K562 (cell line): ENCODE data around the gene CD6. TPM values are rescaled to one million over a fixed set of nuclear protein-coding genes. Genes with fewer than 3 reads are reported as not detected.

Experiments
- ATAC-seq: fragments of 200-7000 bp; cut with Tn5 transposase; 3 replicates; pipeline ENCODE4 v1.9.1; 2020; ENCODE audit warnings: moderate library complexity
- BruUV-seq: library from RNA; stranded (reverse); fragments of 400-500 nt; replicated peaks from 2 replicates; lab custom pipeline; 2021; lab: Mats Ljungman, UMichigan
- CTCF ChIA-PET: fragments of 300-600 bp; formaldehyde crosslinking; extraction: SDS; loops from one replicate; lab custom pipeline; 2021; ENCODE audit warnings: low intra/inter-chr PET ratio; lab: Yijun Ruan, JAX
- POLR2A ChIA-PET: fragments of 300-600, 350-650 bp; sonication (Branson Sonifier 250); formaldehyde crosslinking; extraction: SDS; loops from one replicate; lab custom pipeline; 2021; ENCODE audit warnings: antibody characterized with exemption, inconsistent platforms; lab: Yijun Ruan, JAX
- DNase-seq, 4 experiments: peaks; one replicate each; pipeline versions ENCODE4 v3.0.0 to v3.0.0-alpha.2; 2011 to 2018; ENCODE audit warnings: low spot score in 3 of 4, mixed read lengths in 3 of 4; ENCODE audit errors: extremely low read depth in 1 of 4
- FAIRE-seq: peaks from 2 replicates; lab custom pipeline; 2011; peaks lifted over from hg19 to GRCh38; lab: Jason Lieb, UNC
- H2AFZ ChIP-seq: 2 replicates; pipeline ENCODE4 v1.6.0; 2011; ENCODE audit warnings: low read depth, low read length, control low read depth, inconsistent platforms
- H3K27ac ChIP-seq: fragments of 200-600 bp; 3 replicates; pipeline ENCODE4 v1.8.0; 2011; ENCODE audit warnings: low read depth, mild to moderate bottlenecking, control low read depth, inconsistent platforms, low read length, moderate library complexity, mixed read lengths; ENCODE audit errors: extremely low read depth
- H3K27me3 ChIP-seq, 2 experiments: fragments of 300-600 bp in 1 of 2; 2 replicates in 1 of 2; 3 replicates in 1 of 2; pipeline versions ENCODE4 v1.6.0 to v1.8.0; 2011; ENCODE audit warnings: inconsistent platforms in 2 of 2, low read length in 2 of 2, mild to moderate bottlenecking in 1 of 2, mixed read lengths in 1 of 2, moderate library complexity in 1 of 2; ENCODE audit not compliant: control insufficient read depth in 2 of 2, insufficient read depth in 2 of 2
- H3K36me3 ChIP-seq: fragments of 300-600 bp; 3 replicates; pipeline ENCODE4 v1.8.0; 2011; ENCODE audit warnings: mild to moderate bottlenecking, low read length, inconsistent platforms; ENCODE audit not compliant: control insufficient read depth, insufficient read depth
- H3K4me1 ChIP-seq, 2 experiments: fragments of 200-600 bp in 1 of 2; replicated peaks in 1 of 2; 2 replicates in 1 of 2; 3 replicates in 1 of 2; pipeline versions ENCODE4 v1.5.1 to v1.8.0; 2011; ENCODE audit warnings: inconsistent platforms in 2 of 2, low read length in 2 of 2, mild to moderate bottlenecking in 1 of 2, mixed read lengths in 1 of 2, moderate library complexity in 1 of 2; ENCODE audit not compliant: control insufficient read depth in 2 of 2, insufficient read depth in 2 of 2
- H3K4me2 ChIP-seq: 2 replicates; pipeline ENCODE4 v1.6.1; 2011; ENCODE audit warnings: low read length, control low read depth, inconsistent platforms, mixed read lengths; ENCODE audit not compliant: insufficient read depth
- H3K4me3 ChIP-seq: fragments of 200-600 bp; sonication (generic), shearing (Covaris generic); 2 replicates; pipeline ENCODE4 v1.5.1; 2016; ENCODE audit warnings: control low read depth, inconsistent platforms
- H3K79me2 ChIP-seq: fragments of 200-600 bp; 3 replicates; pipeline ENCODE4 v1.8.0; 2011; ENCODE audit warnings: low read length, inconsistent platforms; ENCODE audit not compliant: control insufficient read depth, insufficient read depth
- H3K9ac ChIP-seq, 2 experiments: 2 replicates each; pipeline versions ENCODE4 v1.6.0 to v1.6.1; 2011; ENCODE audit warnings: low read depth in 2 of 2, low read length in 2 of 2, control low read depth in 1 of 2, inconsistent platforms in 1 of 2, mild to moderate bottlenecking in 1 of 2, mixed read lengths in 1 of 2; ENCODE audit not compliant: insufficient read depth in 1 of 2
- H3K9me1 ChIP-seq: one replicate; pipeline ENCODE4 v1.6.0; 2011; ENCODE audit warnings: inconsistent platforms, mild to moderate bottlenecking, low read length, moderate library complexity; ENCODE audit not compliant: control insufficient read depth, insufficient read depth
- H3K9me3 ChIP-seq: replicated peaks from 2 replicates; pipeline ENCODE4 v1.5.1; 2011; ENCODE audit warnings: low read depth, low read length, inconsistent platforms; ENCODE audit not compliant: control insufficient read depth, insufficient read depth
- H4K20me1 ChIP-seq: replicated peaks from 2 replicates; pipeline ENCODE4 v1.6.1; 2011; ENCODE audit warnings: low read length, inconsistent platforms, mixed read lengths; ENCODE audit not compliant: control insufficient read depth, insufficient read depth
- BRD4 ChIP-seq: fragments of 200-600 bp; sonication (generic); IDR thresholded peaks from 2 replicates; pipeline ENCODE4 v1.6.1; 2017; ENCODE audit warnings: inconsistent platforms
- EHMT2 ChIP-seq: fragments of 450-650 bp; IDR thresholded peaks from 2 replicates; pipeline ENCODE4 v1.6.1; 2018; ENCODE audit warnings: antibody characterized with exemption
- FOS ChIP-seq: IDR thresholded peaks from 3 replicates; pipeline ENCODE4 v1.6.1; 2011; ENCODE audit not compliant: insufficient read length; ENCODE audit errors: extremely low read depth
- HMG20A ChIP-seq: fragments of 450-650 bp; formaldehyde crosslinking; conservative IDR thresholded peaks from 2 replicates; pipeline ENCODE4 v1.4.0; 2020; ENCODE audit warnings: mild to moderate bottlenecking, mixed read lengths
- KAT2B ChIP-seq: IDR thresholded peaks from one replicate; pipeline ENCODE4 v1.6.1; 2012; ENCODE audit warnings: low read depth, mild to moderate bottlenecking, control low read depth, inconsistent platforms, low read length, moderate library complexity
- PATZ1 ChIP-seq: fragments of 250-450 bp; sonication (Bioruptor Pico); IDR thresholded peaks from 2 replicates; pipeline ENCODE4 v1.5.0; 2020; ENCODE audit warnings: mild to moderate bottlenecking, borderline replicate concordance
- PML ChIP-seq: IDR thresholded peaks from 2 replicates; pipeline ENCODE4 v1.6.1; 2012; ENCODE audit warnings: low read length, inconsistent platforms
- POLR2H ChIP-seq: IDR thresholded peaks from 2 replicates; pipeline ENCODE4 v1.6.1; 2016; ENCODE audit warnings: missing genetic modification characterization, low read depth, mild to moderate bottlenecking, control low read depth, missing compliant biosample characterization, moderate library complexity
- SRSF3 ChIP-seq: fragments of 200-400 bp; formaldehyde crosslinking; IDR thresholded peaks from 2 replicates; pipeline ENCODE4 v1.6.1; 2016; ENCODE audit warnings: mild to moderate bottlenecking, low read length, moderate library complexity; ENCODE audit not compliant: insufficient read depth
- STAG1 ChIP-seq: sonication (generic); formaldehyde crosslinking; IDR thresholded peaks from 2 replicates; pipeline ENCODE4 v1.5.0; 2020; ENCODE audit warnings: missing genetic modification reagents, borderline replicate concordance
- THAP12 ChIP-seq: fragments of 250-450 bp; sonication (Bioruptor Pico); IDR thresholded peaks from 2 replicates; pipeline ENCODE4 v1.9.0; 2021; ENCODE audit warnings: mild to moderate bottlenecking, inconsistent platforms
- ZNF175 ChIP-seq: fragments of 200-800 bp; sonication (Bioruptor generic); IDR thresholded peaks from 2 replicates; pipeline ENCODE4 v1.6.1; 2016; ENCODE audit warnings: low read depth, mild to moderate bottlenecking, missing genetic modification characterization, missing compliant biosample characterization
- ZNF197 ChIP-seq: fragments of 200-800 bp; sonication (Bioruptor generic); IDR thresholded peaks from 2 replicates; pipeline ENCODE4 v1.6.1; 2016; ENCODE audit warnings: low read depth, missing genetic modification characterization, missing compliant biosample characterization
- WGBS: fragments of 100-300 bp; shearing (Covaris generic); methylation state at CpG from one replicate; pipeline ENCODE4 v1.1.6; 2016; ENCODE audit warnings: low coverage, mixed read lengths; ENCODE audit not compliant: insufficient coverage; ENCODE audit errors: missing lambda C conversion rate; 5-methylcytosine and 5-hydroxymethylcytosine counted together
- in situ Hi-C: fragments of 300-500 bp; cut with MboI; formaldehyde crosslinking; loops from 4 replicates; pipeline ENCODE4 v1.15.0; 2018; ENCODE audit warnings: inconsistent platforms, mixed read lengths
- intact Hi-C: fragments of 100-400 bp; cut with micrococcal nuclease; formaldehyde crosslinking; loops from 2 replicates; pipeline ENCODE4 v1.14.2; 2022
- polyA plus RNA-seq, 8 experiments: library from polyadenylated mRNA; depleted of rRNA in 4 of 8; stranded (reverse) in 5 of 8; unstranded in 3 of 8; fragments of >200 nt; fragmentation: Nextera tagmentation in 2 of 8; fragmentation: Illumina TruSeq in 1 of 8; extraction: Ambion mirVana in 2 of 8; extraction: Trizol in 1 of 8; gene quantifications; 2 replicates each; pipeline versions ENCODE4 v1.2.1 to v1.2.3, GENCODE V29; 2011 to 2014; ENCODE audit warnings: inconsistent platforms in 1 of 8, missing spikeins in 1 of 8
- total RNA-seq, 7 experiments: library from RNA; depleted of rRNA in 6 of 7; stranded (reverse); fragments of >200 nt in 6 of 7; fragmentation: Illumina TruSeq in 2 of 7; extraction: Trizol in 2 of 7; gene quantifications; 2 replicates each; pipeline versions ENCODE4 v1.2.1 to v1.2.3, GENCODE V29; 2011 to 2021; ENCODE audit warnings: low replicate concordance in 1 of 7
- TF ChIP-seq, protein P1 (sequence below), 2 experiments: IDR thresholded peaks; 2 replicates each; pipeline ENCODE4 v1.6.1; 2012; ENCODE audit warnings: improper control_type of control experiment in 2 of 2, low read depth in 2 of 2, low read length in 2 of 2, borderline replicate concordance in 1 of 2
- TF ChIP-seq, protein P2 (sequence below): sonication (generic); formaldehyde crosslinking; IDR thresholded peaks from 2 replicates; pipeline ENCODE4 v1.8.1; 2023; ENCODE audit warnings: mild to moderate bottlenecking, missing genetic modification reagents

Gene CD6
- total and polyA plus RNA-seq, 9 of the 15 experiments (the other 6 are each of a cell fraction or from before 2014, with no cell fraction given): 0.84 TPM; not detected in 8

DNA sequence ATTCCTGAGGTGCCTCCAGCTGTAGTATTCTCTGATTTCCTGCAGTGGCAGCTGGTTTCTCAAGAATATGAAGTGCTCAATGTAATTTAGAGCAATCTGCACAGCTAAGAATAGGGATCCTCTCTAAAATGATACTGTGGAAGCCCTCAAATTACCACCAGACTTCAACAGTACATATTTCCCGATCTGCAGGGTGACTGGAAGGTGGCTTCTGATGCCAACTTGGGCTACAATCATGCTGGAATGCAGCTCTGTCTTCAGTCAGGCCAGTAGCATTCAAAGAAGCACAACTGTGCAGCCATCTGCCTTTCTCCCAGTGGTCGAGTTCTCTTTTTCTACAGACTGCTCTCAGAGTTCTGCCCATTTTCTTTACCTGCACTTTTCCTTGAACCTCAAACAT lies 75.4 kb downstream of the CD6 start:
- ATAC-seq (no peak), FAIRE-seq (no peak), DNase-seq (no peak)
- no peak overlapping the region for H3K9ac ChIP-seq
- ChIA-PET POLR2A (interaction anchor here (0.7 to 1.1 kb wide), 3 partner anchors 9 to 54 kb away, joined by 3 to 4 read pairs (median 3); no protein-coding TSS in a partner anchor), CTCF (no interaction called here)
- H3K27ac ChIP-seq: no peak overlapping the region
- no TSS peak for BruUV-seq
- H3K4me2 ChIP-seq: no peak overlapping the region
- no peak overlapping the region for H3K4me3 ChIP-seq
- H3K36me3 ChIP-seq: no peaks in the 10 kb centered on the region
- WGBS: 0% methylated on average over 2 of the region's 2 CpGs
- intact Hi-C loops: no loop called here
- H3K9me3 ChIP-seq: no peaks in the 10 kb centered on the region
- H3K9me1 ChIP-seq: no peaks in the 10 kb centered on the region
- H3K4me1 ChIP-seq: no peaks in the 10 kb centered on the region
- H3K79me2 ChIP-seq: no peaks in the 10 kb centered on the region
- peaks cover 49 to 53% of the 10 kb centered on the region in 2 experiments for H3K27me3 ChIP-seq
- in situ Hi-C loops: no loop called here
- H4K20me1 ChIP-seq: peaks cover 8% of the 10 kb centered on the region; the same call in 1 of the 2 replicates
- no peak overlapping the region for H2AFZ ChIP-seq
- no peak for TF ChIP-seq PML
- no peak for TF ChIP-seq BRD4
- TF ChIP-seq ZNF197 (CRISPR knock-in tag): no peak
- no peak for TF ChIP-seq THAP12 (CRISPR knock-in tag)
- TF ChIP-seq, protein P1, sequence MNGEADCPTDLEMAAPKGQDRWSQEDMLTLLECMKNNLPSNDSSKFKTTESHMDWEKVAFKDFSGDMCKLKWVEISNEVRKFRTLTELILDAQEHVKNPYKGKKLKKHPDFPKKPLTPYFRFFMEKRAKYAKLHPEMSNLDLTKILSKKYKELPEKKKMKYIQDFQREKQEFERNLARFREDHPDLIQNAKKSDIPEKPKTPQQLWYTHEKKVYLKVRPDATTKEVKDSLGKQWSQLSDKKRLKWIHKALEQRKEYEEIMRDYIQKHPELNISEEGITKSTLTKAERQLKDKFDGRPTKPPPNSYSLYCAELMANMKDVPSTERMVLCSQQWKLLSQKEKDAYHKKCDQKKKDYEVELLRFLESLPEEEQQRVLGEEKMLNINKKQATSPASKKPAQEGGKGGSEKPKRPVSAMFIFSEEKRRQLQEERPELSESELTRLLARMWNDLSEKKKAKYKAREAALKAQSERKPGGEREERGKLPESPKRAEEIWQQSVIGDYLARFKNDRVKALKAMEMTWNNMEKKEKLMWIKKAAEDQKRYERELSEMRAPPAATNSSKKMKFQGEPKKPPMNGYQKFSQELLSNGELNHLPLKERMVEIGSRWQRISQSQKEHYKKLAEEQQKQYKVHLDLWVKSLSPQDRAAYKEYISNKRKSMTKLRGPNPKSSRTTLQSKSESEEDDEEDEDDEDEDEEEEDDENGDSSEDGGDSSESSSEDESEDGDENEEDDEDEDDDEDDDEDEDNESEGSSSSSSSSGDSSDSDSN (IDR thresholded peaks at IDR 0.05; ENCODE audit: borderline replicate concordance in 1 of 2, low read depth in 2 of 2, low read length in 2 of 2): no peak
- no peak for TF ChIP-seq HMG20A (CRISPR knock-in tag)
- no peak for TF ChIP-seq ZNF175 (CRISPR knock-in tag)
- TF ChIP-seq SRSF3: no peak
- no peak for TF ChIP-seq FOS
- no peak for TF ChIP-seq KAT2B
- TF ChIP-seq STAG1 (CRISPR knock-in tag): no peak
- no peak for TF ChIP-seq POLR2H (tag)
- no peak for TF ChIP-seq PATZ1 (CRISPR knock-in tag)
- no peak for TF ChIP-seq EHMT2
- TF ChIP-seq, protein P2, sequence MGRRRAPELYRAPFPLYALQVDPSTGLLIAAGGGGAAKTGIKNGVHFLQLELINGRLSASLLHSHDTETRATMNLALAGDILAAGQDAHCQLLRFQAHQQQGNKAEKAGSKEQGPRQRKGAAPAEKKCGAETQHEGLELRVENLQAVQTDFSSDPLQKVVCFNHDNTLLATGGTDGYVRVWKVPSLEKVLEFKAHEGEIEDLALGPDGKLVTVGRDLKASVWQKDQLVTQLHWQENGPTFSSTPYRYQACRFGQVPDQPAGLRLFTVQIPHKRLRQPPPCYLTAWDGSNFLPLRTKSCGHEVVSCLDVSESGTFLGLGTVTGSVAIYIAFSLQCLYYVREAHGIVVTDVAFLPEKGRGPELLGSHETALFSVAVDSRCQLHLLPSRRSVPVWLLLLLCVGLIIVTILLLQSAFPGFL: no peak
